GM23248 (cell line): ENCODE measurements around the gene ZNF747.

Experiments
- EZH2 ChIP-seq: fragments of 200-600 bp; sonication (generic); IDR thresholded peaks from 2 replicates; pipeline ENCODE4 v1.6.1; 2018; ENCODE audit warnings: antibody characterized with exemption, mild to moderate bottlenecking; ENCODE audit not compliant: insufficient read depth, poor library complexity, severe bottlenecking
- EZH2phosphoT487 ChIP-seq: fragments of 200-600 bp; sonication (generic); IDR thresholded peaks from 2 replicates; pipeline ENCODE4 v1.6.1; 2018; ENCODE audit warnings: antibody characterized with exemption, moderate library complexity, mild to moderate bottlenecking, low read depth; ENCODE audit not compliant: insufficient read depth

- TF ChIP-seq EZH2 (no peak), EZH2phosphoT487 (no peak)
Observed at GRCh38 chr16:30565526-30565925, 30.9 kb upstream of the ZNF747 start.
